ENCODE measurements around the gene GRXCR2.

DNA sequence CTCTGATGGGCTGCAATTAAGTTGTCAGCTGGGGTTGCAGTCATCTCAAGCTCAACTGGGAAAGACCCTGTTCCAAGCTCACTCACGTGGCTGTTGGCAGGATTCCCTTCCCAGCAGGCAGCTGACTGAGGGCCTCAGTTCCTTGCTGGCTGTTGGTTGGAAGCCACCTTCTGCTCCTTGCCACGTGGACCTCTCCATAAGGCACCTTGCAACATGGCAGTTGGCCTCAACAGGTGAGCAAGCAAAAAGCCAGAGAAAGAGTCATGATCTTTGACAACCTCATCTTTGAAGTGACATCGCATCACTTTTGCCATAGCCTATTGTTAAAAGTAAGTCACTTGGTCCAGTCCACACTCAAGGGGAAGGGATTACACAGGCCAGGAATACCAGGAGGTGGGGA, 19.8 kb downstream of the GRXCR2 start:
- TF ChIP-seq, protein P1, sequence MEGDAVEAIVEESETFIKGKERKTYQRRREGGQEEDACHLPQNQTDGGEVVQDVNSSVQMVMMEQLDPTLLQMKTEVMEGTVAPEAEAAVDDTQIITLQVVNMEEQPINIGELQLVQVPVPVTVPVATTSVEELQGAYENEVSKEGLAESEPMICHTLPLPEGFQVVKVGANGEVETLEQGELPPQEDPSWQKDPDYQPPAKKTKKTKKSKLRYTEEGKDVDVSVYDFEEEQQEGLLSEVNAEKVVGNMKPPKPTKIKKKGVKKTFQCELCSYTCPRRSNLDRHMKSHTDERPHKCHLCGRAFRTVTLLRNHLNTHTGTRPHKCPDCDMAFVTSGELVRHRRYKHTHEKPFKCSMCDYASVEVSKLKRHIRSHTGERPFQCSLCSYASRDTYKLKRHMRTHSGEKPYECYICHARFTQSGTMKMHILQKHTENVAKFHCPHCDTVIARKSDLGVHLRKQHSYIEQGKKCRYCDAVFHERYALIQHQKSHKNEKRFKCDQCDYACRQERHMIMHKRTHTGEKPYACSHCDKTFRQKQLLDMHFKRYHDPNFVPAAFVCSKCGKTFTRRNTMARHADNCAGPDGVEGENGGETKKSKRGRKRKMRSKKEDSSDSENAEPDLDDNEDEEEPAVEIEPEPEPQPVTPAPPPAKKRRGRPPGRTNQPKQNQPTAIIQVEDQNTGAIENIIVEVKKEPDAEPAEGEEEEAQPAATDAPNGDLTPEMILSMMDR (IDR thresholded peaks at IDR 0.05) = no peak
- no peak for TF ChIP-seq POLR2A (IDR thresholded peaks at IDR 0.05; ENCODE audit: low read depth)

Data from esophagus muscularis mucosa (tissue), 3 donors.